Right atrium auricular region (tissue), 2 donors: ENCODE data around the gene AGPS. TPM values are rescaled to one million over a fixed set of nuclear protein-coding genes. Genes with fewer than 3 reads are reported as not detected.

ENCODE experiments used
- DNase-seq: peaks from one replicate; pipeline ENCODE4 v3.0.0-alpha.2; 2019; ENCODE audit warnings: low spot score
- H3K27ac ChIP-seq, 2 donors: fragments of 200-600 bp; sonication (generic); 1 replicate in 1 of 2; 2 replicates in 1 of 2; pipeline ENCODE4 v1.5.1; 2016 to 2019
- H3K27me3 ChIP-seq, 2 donors: fragments of 200-600 bp; sonication (generic); one replicate each; pipeline versions ENCODE4 v1.5.1 to v1.6.0; 2017 to 2019
- H3K36me3 ChIP-seq: fragments of 200-600 bp; sonication (generic); one replicate; pipeline ENCODE4 v1.5.1; 2016
- H3K4me1 ChIP-seq, 2 donors: fragments of 200-600 bp; sonication (generic); one replicate each; pipeline versions ENCODE4 v1.5.1 to v1.6.0; 2017 to 2019
- H3K4me3 ChIP-seq, 2 donors: fragments of 200-600 bp; sonication (generic); 1 replicate in 1 of 2; 2 replicates in 1 of 2; pipeline ENCODE4 v1.5.1; 2017 to 2019; ENCODE audit warnings: mild to moderate bottlenecking in 1 of 2, moderate library complexity in 1 of 2
- H3K9me3 ChIP-seq, 2 donors: fragments of 200-600 bp; sonication (generic); one replicate each; pipeline ENCODE4 v1.5.1; 2019
- total RNA-seq, 2 donors: library from RNA; depleted of rRNA; stranded (reverse); fragments of >200 nt; gene quantifications; one replicate each; pipeline ENCODE4 v1.1.0, GENCODE V29; 2016
- TF ChIP-seq, protein P1 (sequence below), 2 donors: fragments of 200-600 bp; sonication (generic); IDR thresholded peaks; one replicate each; pipeline ENCODE4 v1.5.1; 2019; ENCODE audit warnings: antibody characterized with exemption in 2 of 2

AGPS gene
- total RNA-seq, 2 donors from 2014 or later: 12.3 to 17.8 TPM

DNA sequence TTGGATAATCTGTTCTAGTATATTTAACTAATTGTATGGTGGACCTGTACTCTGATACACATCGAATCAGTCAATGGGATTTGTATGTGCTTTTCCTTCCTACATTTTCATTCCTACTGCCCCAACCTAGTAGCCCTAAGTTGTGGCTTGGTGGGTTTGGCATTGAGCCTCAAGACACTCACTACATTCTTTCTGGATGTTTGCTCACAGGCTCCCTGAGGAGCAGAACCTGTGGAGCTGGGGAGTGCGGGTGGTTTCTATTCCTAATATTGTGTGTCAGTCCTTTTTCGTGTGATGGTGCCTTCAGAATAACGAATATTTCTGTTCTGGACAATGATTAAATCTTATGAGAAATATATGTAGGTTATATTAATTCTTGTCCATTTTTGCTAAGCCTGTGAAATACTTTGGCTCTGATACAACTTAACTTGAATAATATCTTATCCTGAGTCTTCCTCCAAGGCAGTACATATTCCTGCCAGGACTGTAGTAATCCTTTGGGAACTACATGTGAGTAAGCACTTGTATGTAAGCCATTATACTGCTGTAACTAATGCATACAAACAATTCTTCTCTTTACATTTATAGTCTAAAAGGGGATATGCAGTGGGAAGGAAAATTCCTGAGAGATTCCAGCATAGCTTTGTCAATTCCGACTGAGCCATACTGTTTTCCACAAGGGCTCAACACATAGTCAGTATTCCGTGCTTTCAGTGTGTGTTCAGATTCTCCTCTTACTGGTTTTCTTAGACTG is 150.6 kb downstream of the AGPS start:
- Histone ChIP-seq H3K27me3 (no peaks in the 10 kb centered on the region), H3K27ac (no peak overlapping the region), H3K9me3 (no peaks in the 10 kb centered on the region), H3K36me3 (no peaks in the 10 kb centered on the region), H3K4me1 (peaks cover 0 to 9% of the 10 kb centered on the region in 2 donors), H3K4me3 (no peak overlapping the region)
- DNase-seq: no peak
- TF ChIP-seq, protein P1, sequence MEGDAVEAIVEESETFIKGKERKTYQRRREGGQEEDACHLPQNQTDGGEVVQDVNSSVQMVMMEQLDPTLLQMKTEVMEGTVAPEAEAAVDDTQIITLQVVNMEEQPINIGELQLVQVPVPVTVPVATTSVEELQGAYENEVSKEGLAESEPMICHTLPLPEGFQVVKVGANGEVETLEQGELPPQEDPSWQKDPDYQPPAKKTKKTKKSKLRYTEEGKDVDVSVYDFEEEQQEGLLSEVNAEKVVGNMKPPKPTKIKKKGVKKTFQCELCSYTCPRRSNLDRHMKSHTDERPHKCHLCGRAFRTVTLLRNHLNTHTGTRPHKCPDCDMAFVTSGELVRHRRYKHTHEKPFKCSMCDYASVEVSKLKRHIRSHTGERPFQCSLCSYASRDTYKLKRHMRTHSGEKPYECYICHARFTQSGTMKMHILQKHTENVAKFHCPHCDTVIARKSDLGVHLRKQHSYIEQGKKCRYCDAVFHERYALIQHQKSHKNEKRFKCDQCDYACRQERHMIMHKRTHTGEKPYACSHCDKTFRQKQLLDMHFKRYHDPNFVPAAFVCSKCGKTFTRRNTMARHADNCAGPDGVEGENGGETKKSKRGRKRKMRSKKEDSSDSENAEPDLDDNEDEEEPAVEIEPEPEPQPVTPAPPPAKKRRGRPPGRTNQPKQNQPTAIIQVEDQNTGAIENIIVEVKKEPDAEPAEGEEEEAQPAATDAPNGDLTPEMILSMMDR (IDR thresholded peaks at IDR 0.05): no peak

DNA sequence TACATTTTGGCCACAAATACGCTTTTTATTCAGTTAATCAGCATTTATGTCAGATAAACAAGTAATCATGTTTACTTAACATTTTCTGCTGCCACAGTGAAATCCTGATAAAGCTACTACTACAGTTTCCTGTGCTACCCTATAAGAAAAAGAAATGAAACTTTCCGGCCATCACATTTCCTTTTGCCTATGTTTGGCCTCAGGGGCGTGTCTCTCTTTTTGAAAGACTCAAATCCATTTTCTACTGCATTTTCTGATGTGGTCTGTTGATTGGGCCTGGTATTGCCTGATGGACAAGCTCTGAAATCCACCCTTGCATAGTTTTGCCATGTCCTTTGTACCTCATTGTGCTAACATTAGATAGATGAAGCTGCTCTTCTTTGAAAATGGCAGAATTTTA is 152.6 kb downstream of the AGPS start:
- H3K27me3 ChIP-seq: no peaks in the 10 kb centered on the region
- H3K27ac ChIP-seq: no peak overlapping the region
- no peak for DNase-seq
- H3K4me1 ChIP-seq: peaks cover 0 to 9% of the 10 kb centered on the region in 2 donors
- H3K9me3 ChIP-seq: no peaks in the 10 kb centered on the region
- TF ChIP-seq, protein P1 (IDR thresholded peaks at IDR 0.05): no peak
- H3K36me3 ChIP-seq: no peaks in the 10 kb centered on the region
- no peak overlapping the region for H3K4me3 ChIP-seq

DNA sequence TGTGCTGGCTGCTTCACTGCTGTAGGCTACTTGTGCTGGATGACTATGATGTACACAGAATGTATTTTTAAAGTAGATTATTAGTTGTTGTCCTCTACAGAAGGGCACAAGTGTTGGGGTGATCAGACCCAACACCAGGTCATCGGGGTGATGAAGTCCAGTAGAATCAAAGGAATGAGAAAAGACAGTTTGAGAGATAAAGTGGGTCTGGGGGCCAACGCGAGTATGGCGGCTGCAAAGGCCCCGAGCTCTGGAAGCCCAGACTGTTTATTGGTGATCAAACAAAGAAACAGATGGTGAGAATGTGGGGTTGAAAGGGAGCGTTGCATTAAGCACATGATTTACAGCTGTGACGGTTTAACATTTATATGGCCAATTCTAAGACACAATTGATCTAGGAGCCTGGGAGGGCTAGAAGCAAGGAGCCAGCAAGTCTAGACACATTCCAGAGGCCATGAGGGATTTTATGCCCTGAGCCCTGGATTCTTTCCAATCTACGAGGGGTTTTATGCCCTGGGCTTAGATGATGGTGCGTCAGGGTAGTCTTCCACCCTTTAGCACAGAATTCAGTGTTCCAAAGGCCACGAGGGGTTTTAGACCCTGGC is 153.5 kb downstream of the AGPS start:
- no peaks in the 10 kb centered on the region for H3K27me3 ChIP-seq
- TF ChIP-seq, protein P1 (IDR thresholded peaks at IDR 0.05): no peak

DNA sequence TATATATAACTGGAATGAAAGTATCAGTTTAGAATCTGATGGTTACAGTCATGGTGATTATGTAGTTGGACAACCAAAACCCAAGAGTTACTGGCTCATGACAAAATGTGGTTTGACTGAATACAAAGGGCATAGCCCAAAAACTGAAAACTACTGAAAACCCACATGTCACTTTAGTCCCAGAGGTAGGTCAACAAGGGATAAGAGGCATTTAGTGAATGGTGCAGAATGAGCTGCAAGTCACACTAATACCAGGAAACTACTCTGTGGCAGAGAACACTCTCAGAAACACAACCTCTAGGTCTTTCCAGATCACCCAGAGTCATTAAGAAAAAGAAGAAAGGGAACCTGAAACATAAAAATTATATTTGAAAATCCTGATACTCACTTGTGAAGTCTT is 154.5 kb downstream of the AGPS start:
- no peaks in the 10 kb centered on the region for H3K36me3 ChIP-seq
- TF ChIP-seq, protein P1 (IDR thresholded peaks at IDR 0.05): no peak
- H3K27ac ChIP-seq: no peak overlapping the region
- no peak for DNase-seq
- no peaks in the 10 kb centered on the region for H3K27me3 ChIP-seq
- H3K4me3 ChIP-seq: no peak overlapping the region
- H3K9me3 ChIP-seq: no peaks in the 10 kb centered on the region
- peaks cover 0 to 13% of the 10 kb centered on the region in 2 donors for H3K4me1 ChIP-seq

More for the DNA sequence above, 153.5 kb downstream of the AGPS start:
- no peak for DNase-seq
- no peaks in the 10 kb centered on the region for H3K9me3 ChIP-seq
- no peak overlapping the region for H3K4me3 ChIP-seq
- peaks cover 0 to 9% of the 10 kb centered on the region in 2 donors for H3K4me1 ChIP-seq
- no peaks in the 10 kb centered on the region for H3K36me3 ChIP-seq
- H3K27ac ChIP-seq: no peak overlapping the region

DNA sequence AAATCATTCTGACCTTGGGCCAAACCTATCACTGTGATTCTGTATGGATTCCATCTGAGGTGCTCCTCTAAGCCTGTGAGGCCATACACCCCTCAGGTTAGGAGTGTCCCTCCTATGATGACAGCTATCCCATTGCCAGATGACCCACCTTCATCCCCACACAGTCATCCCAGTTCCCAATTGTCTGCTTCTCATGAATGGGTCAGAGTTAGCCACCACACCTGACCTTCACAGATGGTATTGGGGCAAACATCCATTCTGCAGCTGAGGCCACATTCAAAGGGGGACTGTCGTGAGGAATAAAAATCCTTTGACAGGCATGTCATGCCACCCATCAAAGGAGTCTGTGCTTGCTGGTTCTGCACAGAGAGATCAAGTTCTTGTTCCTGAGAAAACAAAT is 155.2 kb downstream of the AGPS start:
- H3K36me3 ChIP-seq: no peaks in the 10 kb centered on the region
- no peak overlapping the region for H3K27ac ChIP-seq
- H3K27me3 ChIP-seq: no peaks in the 10 kb centered on the region
- DNase-seq: no peak
- TF ChIP-seq, protein P1 (IDR thresholded peaks at IDR 0.05): no peak
- H3K4me3 ChIP-seq: no peak overlapping the region
- H3K4me1 ChIP-seq: peaks cover 0 to 14% of the 10 kb centered on the region in 2 donors
- H3K9me3 ChIP-seq: no peaks in the 10 kb centered on the region
